Sigmoid colon (tissue), 7 donors: ENCODE measurements around the gene FEZ2. TPM values are rescaled to one million over a fixed set of nuclear protein-coding genes. Genes with fewer than 3 reads are reported as not detected.
A peak's percentile ranks its signal among the peaks of the same experiment; 100 is the strongest.

Source experiments
- DNase-seq: peaks from one replicate; pipeline ENCODE4 v3.0.0-alpha.2; 2019
- H3K27ac ChIP-seq, 4 donors: fragments of 200-600 bp; sonication (generic); one replicate each; pipeline ENCODE4 v1.5.1; 2016 to 2019; ENCODE audit warnings: mild to moderate bottlenecking in 1 of 4
- H3K27me3 ChIP-seq, 3 donors: fragments of 200-600 bp; sonication (generic); one replicate each; pipeline ENCODE4 v1.5.1; 2019; ENCODE audit warnings: mild to moderate bottlenecking in 1 of 3
- H3K36me3 ChIP-seq, 4 donors: fragments of 200-600 bp; sonication (generic); one replicate each; pipeline ENCODE4 v1.5.1; 2016 to 2019
- H3K4me1 ChIP-seq, 4 donors: fragments of 200-600 bp; sonication (generic); one replicate each; pipeline ENCODE4 v1.5.1; 2017 to 2019
- H3K4me3 ChIP-seq, 4 donors: fragments of 200-600 bp; sonication (generic); one replicate each; pipeline ENCODE4 v1.5.1; 2017 to 2019; ENCODE audit warnings: mild to moderate bottlenecking in 2 of 4, moderate library complexity in 1 of 4
- H3K9me3 ChIP-seq, 4 donors: fragments of 200-600 bp in 3 of 4; sonication (generic) in 3 of 4; one replicate each; pipeline versions ENCODE4 v1.5.1 to v1.6.1; 2013 to 2019
- CTCF ChIP-seq, 4 experiments: fragments of 450-650 bp in 3 of 4; fragments of 200-600 bp in 1 of 4; IDR thresholded peaks; one replicate each; pipeline ENCODE4 v1.5.1; 2016 to 2019; ENCODE audit warnings: antibody characterized with exemption in 4 of 4, mild to moderate bottlenecking in 3 of 4, moderate library complexity in 2 of 4
- EP300 ChIP-seq, 4 donors: sonication (generic); formaldehyde crosslinking; IDR thresholded peaks; one replicate each; pipeline ENCODE4 v1.6.1; 2017; ENCODE audit warnings: antibody characterized with exemption in 4 of 4
- POLR2A ChIP-seq, 2 donors: fragments of 450-650 bp; IDR thresholded peaks; one replicate each; pipeline ENCODE4 v1.6.1; 2016; ENCODE audit warnings: antibody characterized with exemption in 2 of 2, mild to moderate bottlenecking in 2 of 2, moderate library complexity in 2 of 2
- POLR2AphosphoS5 ChIP-seq, 4 donors: sonication (generic); formaldehyde crosslinking; IDR thresholded peaks; one replicate each; pipeline ENCODE4 v1.6.1; 2017; ENCODE audit warnings: antibody characterized with exemption in 4 of 4
- WGBS, 2 donors: extraction: QIAGEN DNeasy Blood & Tissue Kit; methylation state at CpG; one replicate each; pipeline ENCODE4 v1.1.7; 2013; 5-methylcytosine and 5-hydroxymethylcytosine counted together
- intact Hi-C: fragments of 100-400 bp; cut with DNase I; formaldehyde crosslinking; loops from one replicate; pipeline ENCODE4 v1.15.1; 2023
- polyA plus RNA-seq, 3 donors: library from polyadenylated mRNA; stranded (reverse); fragments of 200-250 nt; gene quantifications; one replicate each; pipeline ENCODE4 v1.2.3, GENCODE V29; 2013
- total RNA-seq, 4 donors: library from RNA; depleted of rRNA; stranded (reverse); fragments of >200 nt; gene quantifications; one replicate each; pipeline ENCODE4 v1.1.0, GENCODE V29; 2016
- donor health status: healthy with polysubstance abuse.
- donor health status: Bipolar disorder and iron deficiency.
- donor health status: healthy.

Gene FEZ2
- total and polyA plus RNA-seq, 7 donors: 25.9 to 53.9 (median 41.8) TPM

- no peak overlapping the region for H3K4me3 ChIP-seq
- no peaks in the 10 kb centered on the region for H3K9me3 ChIP-seq
- no peak for DNase-seq
- H3K4me1 ChIP-seq: peaks cover 0 to 43% (median 27%) of the 10 kb centered on the region in 4 donors
- H3K36me3 ChIP-seq: peaks cover 0 to 6% (median 0%) of the 10 kb centered on the region in 4 donors
- intact Hi-C loops: no loop called here
- 13 to 75% methylated on average over 6 of the region's 6 CpGs for WGBS, 2 donors
- no peak for TF ChIP-seq POLR2A (IDR thresholded peaks at IDR 0.05)
- peak overlapping the region in 1 of 4 donors; percentile 6 for H3K27ac ChIP-seq
- no peaks in the 10 kb centered on the region for H3K27me3 ChIP-seq
Measured at GRCh38 chr2:36594849-36595248, 3.1 kb downstream of the FEZ2 start.

- TF ChIP-seq CTCF (IDR thresholded peaks at IDR 0.05) (no peak), POLR2A (IDR thresholded peaks at IDR 0.05) (no peak), POLR2AphosphoS5 (IDR thresholded peaks at IDR 0.05) (no peak), EP300 (IDR thresholded peaks at IDR 0.05) (no peak)
- no peaks in the 10 kb centered on the region for H3K27me3 ChIP-seq
- no peak overlapping the region for H3K4me3 ChIP-seq
- no peaks in the 10 kb centered on the region for H3K9me3 ChIP-seq
- H3K4me1 ChIP-seq: peaks cover 0 to 15% (median 3%) of the 10 kb centered on the region in 4 donors
- 76 to 81% methylated on average over 2 of the region's 2 CpGs for WGBS, 2 donors
- H3K27ac ChIP-seq: no peak overlapping the region
- intact Hi-C loops: no loop called here
- DNase-seq: no peak
- H3K36me3 ChIP-seq: peaks cover 0 to 13% (median 0%) of the 10 kb centered on the region in 4 donors
Measured at GRCh38 chr2:36589230-36589630, 8.7 kb downstream of the FEZ2 start.

- Histone ChIP-seq H3K4me3 (no peak overlapping the region), H3K9me3 (no peaks in the 10 kb centered on the region), H3K36me3 (peaks cover 0 to 30% (median 0%) of the 10 kb centered on the region in 4 donors), H3K27ac (no peak overlapping the region), H3K4me1 (peaks cover 0 to 15% (median 3%) of the 10 kb centered on the region in 4 donors), H3K27me3 (no peaks in the 10 kb centered on the region)
- no peak for DNase-seq
- TF ChIP-seq EP300 (IDR thresholded peaks at IDR 0.05): no peak
- TF ChIP-seq POLR2AphosphoS5 (IDR thresholded peaks at IDR 0.05): no peak
- TF ChIP-seq POLR2A (IDR thresholded peaks at IDR 0.05): no peak
- TF ChIP-seq CTCF (IDR thresholded peaks at IDR 0.05): no peak
- intact Hi-C loops: no loop called here
- WGBS, 2 donors: 47 to 79% methylated on average over 3 of the region's 3 CpGs
Measured at GRCh38 chr2:36587556-36587955, 10.4 kb downstream of the FEZ2 start.

GRCh38 chr2:36587101-36587500 is 10.9 kb downstream of the FEZ2 start:
- H3K36me3 ChIP-seq: peaks cover 0 to 32% (median 0%) of the 10 kb centered on the region in 4 donors
- H3K9me3 ChIP-seq: no peaks in the 10 kb centered on the region
- H3K4me1 ChIP-seq: peaks cover 0 to 15% (median 3%) of the 10 kb centered on the region in 4 donors
- H3K27me3 ChIP-seq: no peaks in the 10 kb centered on the region
- no peak overlapping the region for H3K27ac ChIP-seq
- 88 to 98% methylated on average over 1 of the region's 1 CpG for WGBS, 2 donors
- intact Hi-C loops: no loop called here
- no peak for TF ChIP-seq POLR2A (IDR thresholded peaks at IDR 0.05)
- TF ChIP-seq CTCF (IDR thresholded peaks at IDR 0.05): no peak
- no peak for TF ChIP-seq EP300 (IDR thresholded peaks at IDR 0.05)
- no peak for TF ChIP-seq POLR2AphosphoS5 (IDR thresholded peaks at IDR 0.05)
- DNase-seq: no peak
- H3K4me3 ChIP-seq: no peak overlapping the region

GRCh38 chr2:36586672-36587071 is 11.3 kb downstream of the FEZ2 start:
- peaks cover 0 to 15% (median 3%) of the 10 kb centered on the region in 4 donors for H3K4me1 ChIP-seq
- H3K36me3 ChIP-seq: peaks cover 0 to 36% (median 0%) of the 10 kb centered on the region in 4 donors

More at GRCh38 chr2:36586672-36587071, 11.3 kb downstream of the FEZ2 start:
- no peak overlapping the region for H3K27ac ChIP-seq
- intact Hi-C loops: no loop called here
- TF ChIP-seq CTCF (IDR thresholded peaks at IDR 0.05) (no peak), EP300 (IDR thresholded peaks at IDR 0.05) (no peak), POLR2A (IDR thresholded peaks at IDR 0.05) (no peak), POLR2AphosphoS5 (IDR thresholded peaks at IDR 0.05) (no peak)
- H3K27me3 ChIP-seq: no peaks in the 10 kb centered on the region
- H3K4me3 ChIP-seq: no peak overlapping the region
- H3K9me3 ChIP-seq: no peaks in the 10 kb centered on the region
- no peak for DNase-seq
- 97 to 98% methylated on average over 6 of the region's 6 CpGs for WGBS, 2 donors
